Panc1 (cell line): ENCODE results near the gene CLINT1. TPM values are rescaled to one million over a fixed set of nuclear protein-coding genes. Genes with fewer than 3 reads are reported as not detected.

Source experiments
- ATAC-seq: fragments of 200-7000 bp; cut with Tn5 transposase; 2 replicates; pipeline ENCODE4 v1.9.1; 2020; ENCODE audit warnings: mild to moderate bottlenecking, moderate library complexity
- BruUV-seq: library from RNA; stranded (reverse); fragments of 400-500 nt; replicated peaks from 2 replicates; lab custom pipeline; 2021; lab: Mats Ljungman, UMichigan
- CTCF ChIA-PET: fragments of 300-600 bp; sonication (Branson Sonifier 250); formaldehyde crosslinking; loops from one replicate; lab custom pipeline; 2022; ENCODE audit warnings: antibody characterized with exemption; lab: Charles Lee
- POLR2A ChIA-PET: fragments of 300-600 bp; sonication (Branson Sonifier 250); formaldehyde crosslinking; loops from one replicate; lab custom pipeline; 2022; ENCODE audit warnings: antibody characterized with exemption; lab: Charles Lee
- DNase-seq: peaks from one replicate; pipeline ENCODE4 v3.0.0-alpha.2; 2010; ENCODE audit warnings: low read depth, low spot score
- H3K27ac ChIP-seq: 2 replicates; pipeline ENCODE4 v1.5.1; 2011; ENCODE audit warnings: mild to moderate bottlenecking, low read length, inconsistent platforms
- H3K27me3 ChIP-seq: fragments of 200-500 bp; sonication (Bioruptor generic); 2 replicates; pipeline ENCODE4 v1.6.0; 2014; ENCODE audit warnings: low read length, inconsistent platforms; ENCODE audit not compliant: control insufficient read depth, insufficient read depth
- H3K36me3 ChIP-seq: fragments of 200-500 bp; sonication (Bioruptor generic); 2 replicates; pipeline ENCODE4 v1.5.1; 2014; ENCODE audit warnings: inconsistent platforms, mild to moderate bottlenecking, low read length, moderate library complexity; ENCODE audit not compliant: control insufficient read depth, insufficient read depth
- H3K4me1 ChIP-seq: 2 replicates; pipeline ENCODE4 v1.5.1; 2011; ENCODE audit warnings: inconsistent platforms, mild to moderate bottlenecking, low read length, moderate library complexity; ENCODE audit not compliant: control insufficient read depth, insufficient read depth
- H3K4me3 ChIP-seq, 2 experiments: 2 replicates each; pipeline ENCODE4 v1.5.1; 2011 to 2012; ENCODE audit warnings: low read depth in 2 of 2, low read length in 2 of 2, mild to moderate bottlenecking in 2 of 2, inconsistent platforms in 1 of 2, moderate library complexity in 1 of 2
- H3K9me3 ChIP-seq: fragments of 200-500 bp; sonication (Bioruptor generic); 2 replicates; pipeline ENCODE4 v1.5.1; 2014; ENCODE audit warnings: low read depth, mild to moderate bottlenecking, inconsistent platforms, low read length, moderate library complexity; ENCODE audit not compliant: control insufficient read depth, insufficient read depth
- CTCF ChIP-seq: fragments of 450-650 bp; IDR thresholded peaks from 2 replicates; pipeline ENCODE4 v1.5.1; 2017; ENCODE audit warnings: mild to moderate bottlenecking
- POLR2AphosphoS5 ChIP-seq: IDR thresholded peaks from 2 replicates; pipeline ENCODE4 v1.6.1; 2012; ENCODE audit warnings: mild to moderate bottlenecking, low read depth, low read length, moderate library complexity
- REST ChIP-seq, 2 experiments: IDR thresholded peaks; 2 replicates each; pipeline ENCODE4 v1.6.1; 2011 to 2012; ENCODE audit warnings: low read depth in 2 of 2, control low read depth in 1 of 2, low read length in 1 of 2, mild to moderate bottlenecking in 1 of 2, moderate library complexity in 1 of 2; ENCODE audit not compliant: insufficient read depth in 1 of 2
- SIN3A ChIP-seq: IDR thresholded peaks from 2 replicates; pipeline ENCODE4 v1.6.1; 2012; ENCODE audit warnings: low read depth, mild to moderate bottlenecking, low read length, moderate library complexity, borderline replicate concordance; ENCODE audit not compliant: insufficient read depth
- TCF7L2 ChIP-seq: IDR thresholded peaks from 2 replicates; pipeline ENCODE4 v1.6.1; 2011; ENCODE audit warnings: mild to moderate bottlenecking, low read depth, low read length, inconsistent platforms
- in situ Hi-C: cut with HindIII; loops from 2 replicates; pipeline ENCODE4 v1.10.0; 2016; ENCODE audit warnings: low sequenced_read_pairs, low pct_unique_long_range_greater_than_20kb
- intact Hi-C: fragments of 100-400 bp; cut with micrococcal nuclease; formaldehyde crosslinking; loops from one replicate; pipeline ENCODE4 v1.10.0; 2022; ENCODE audit not compliant: unreplicated experiment
- total RNA-seq: library from RNA; stranded (reverse); gene quantifications from one replicate; pipeline ENCODE4 v1.2.1, GENCODE V29; 2021; ENCODE audit not compliant: unreplicated experiment

CLINT1 gene
- total RNA-seq, 1 experiment from 2014 or later = 81.6 TPM

- no peak overlapping the region for H3K4me3 ChIP-seq
- no peaks in the 10 kb centered on the region for H3K27me3 ChIP-seq
- BruUV-seq = no TSS peak
- no peaks in the 10 kb centered on the region for H3K9me3 ChIP-seq
- DNase-seq = no peak
- TF ChIP-seq REST (IDR thresholded peaks at IDR 0.05; ENCODE audit: insufficient read depth in 1 of 2, low read depth in 2 of 2, low read length in 1 of 2) (no peak), POLR2AphosphoS5 (no peak), TCF7L2 (no peak), SIN3A (no peak)
- ChIA-PET CTCF (no interaction called here), POLR2A (no interaction called here)
- H3K27ac ChIP-seq = no peak overlapping the region
- intact Hi-C loops = no loop called here
- no peaks in the 10 kb centered on the region for H3K4me1 ChIP-seq
- no peaks in the 10 kb centered on the region for H3K36me3 ChIP-seq
- no peak for ATAC-seq
- in situ Hi-C loops = no loop called here
Observed at GRCh38 chr5:157866536-157866935, 7.6 kb upstream of the CLINT1 start.

GRCh38 chr5:157865781-157866180 is 6.8 kb upstream of the CLINT1 start:
- ChIA-PET CTCF (interaction anchor here (0.5 kb wide), 1 partner anchor 82 kb away, joined by 11 read pairs; no protein-coding TSS in a partner anchor), POLR2A (no interaction called here)
- no peaks in the 10 kb centered on the region for H3K36me3 ChIP-seq
- intact Hi-C loops (no loop called here), in situ Hi-C loops (no loop called here)
- no peaks in the 10 kb centered on the region for H3K9me3 ChIP-seq
- no peak overlapping the region for H3K4me3 ChIP-seq
- H3K27me3 ChIP-seq = no peaks in the 10 kb centered on the region
- BruUV-seq = no TSS peak
- TF ChIP-seq REST (IDR thresholded peaks at IDR 0.05; ENCODE audit: insufficient read depth in 1 of 2, low read depth in 2 of 2, low read length in 1 of 2) (no peak), TCF7L2 (no peak), CTCF (no peak), POLR2AphosphoS5 (no peak), SIN3A (no peak)
- DNase-seq (no peak), ATAC-seq (no peak)
- no peaks in the 10 kb centered on the region for H3K4me1 ChIP-seq
- H3K27ac ChIP-seq = no peak overlapping the region
